Endothelial cell (in vitro differentiated cells): ENCODE results near the gene KIAA1217. TPM values are rescaled to one million over a fixed set of nuclear protein-coding genes. Genes with fewer than 3 reads are reported as not detected.

Experiments used
- DNase-seq: peaks from one replicate; pipeline ENCODE4 v3.0.0; 2021; ENCODE audit warnings: low spot score
- H3K27ac Mint-ChIP-seq: one replicate; pipeline ENCODE4 v1.8.0; 2021; ENCODE audit warnings: mixed read lengths, inconsistent platforms; ENCODE audit not compliant: unreplicated experiment
- H3K27me3 Mint-ChIP-seq: one replicate; pipeline ENCODE4 v1.8.0; 2021; ENCODE audit warnings: mild to moderate bottlenecking, moderate library complexity, mixed read lengths, inconsistent platforms; ENCODE audit not compliant: unreplicated experiment
- H3K36me3 Mint-ChIP-seq: one replicate; pipeline ENCODE4 v1.8.0; 2021; ENCODE audit warnings: mild to moderate bottlenecking, low read depth, mixed read lengths, inconsistent platforms; ENCODE audit not compliant: unreplicated experiment
- H3K4me1 Mint-ChIP-seq: one replicate; pipeline ENCODE4 v1.8.0; 2021; ENCODE audit warnings: mild to moderate bottlenecking, mixed read lengths, inconsistent platforms; ENCODE audit not compliant: unreplicated experiment
- H3K4me3 Mint-ChIP-seq: one replicate; pipeline ENCODE4 v1.8.0; 2021; ENCODE audit warnings: mild to moderate bottlenecking, mixed read lengths, inconsistent platforms; ENCODE audit not compliant: unreplicated experiment
- H3K9me3 Mint-ChIP-seq: one replicate; pipeline ENCODE4 v1.8.0; 2021; ENCODE audit warnings: mixed read lengths, inconsistent platforms; ENCODE audit not compliant: unreplicated experiment
- CTCF ChIP-seq: fragments of 200-600 bp; sonication (generic); IDR thresholded peaks from one replicate; pipeline ENCODE4 v1.5.0; 2021; ENCODE audit warnings: antibody characterized with exemption; ENCODE audit not compliant: unreplicated experiment
- total RNA-seq: library from RNA; stranded (reverse); fragmentation: NEBNext Ultra II Directional; extraction: Animal tissue kit (Norgen Biotek cat#: 25700); gene quantifications from one replicate; pipeline ENCODE4 v1.2.1, GENCODE V29; 2021; ENCODE audit not compliant: unreplicated experiment

Gene KIAA1217
- total RNA-seq, 1 donor from 2014 or later: 70.8 TPM

- Mint-ChIP-seq H3K27me3 (peaks cover 7% of the 10 kb centered on the region), H3K27ac (no peak overlapping the region), H3K9me3 (no peaks in the 10 kb centered on the region), H3K4me3 (no peak overlapping the region), H3K4me1 (peaks cover 52% of the 10 kb centered on the region), H3K36me3 (peaks cover 27% of the 10 kb centered on the region)
- no peak for DNase-seq
- no peak for TF ChIP-seq CTCF
These were observed 54.1 kb downstream of the KIAA1217 start for GRCh38 chr10:24262929-24263590.

- Mint-ChIP-seq H3K9me3 (no peaks in the 10 kb centered on the region), H3K27me3 (peaks cover 4% of the 10 kb centered on the region)
These were observed 60.5 kb downstream of the KIAA1217 start for GRCh38 chr10:24269476-24269875.

GRCh38 chr10:24272374-24272773, 63.4 kb downstream of the KIAA1217 start:
- no peak for DNase-seq
- Mint-ChIP-seq H3K4me1 (peaks cover 4% of the 10 kb centered on the region), H3K27me3 (no peaks in the 10 kb centered on the region), H3K36me3 (peaks cover 10% of the 10 kb centered on the region), H3K4me3 (no peak overlapping the region), H3K27ac (no peak overlapping the region), H3K9me3 (no peaks in the 10 kb centered on the region)
- TF ChIP-seq CTCF: no peak

More at GRCh38 chr10:24269476-24269875, 60.5 kb downstream of the KIAA1217 start:
- Mint-ChIP-seq H3K27ac (no peak overlapping the region), H3K4me1 (peaks cover 13% of the 10 kb centered on the region), H3K4me3 (no peak overlapping the region), H3K36me3 (peaks cover 12% of the 10 kb centered on the region)
- no peak for DNase-seq
- TF ChIP-seq CTCF: no peak

- no peaks in the 10 kb centered on the region for H3K9me3 Mint-ChIP-seq
- peaks cover 4% of the 10 kb centered on the region for H3K4me1 Mint-ChIP-seq
- peaks cover 1% of the 10 kb centered on the region for H3K27me3 Mint-ChIP-seq
- H3K4me3 Mint-ChIP-seq: peak overlapping the region; percentile 56
- H3K36me3 Mint-ChIP-seq: peaks cover 22% of the 10 kb centered on the region
- DNase-seq: no peak
- TF ChIP-seq CTCF: no peak
- no peak overlapping the region for H3K27ac Mint-ChIP-seq
These were observed 68.3 kb downstream of the KIAA1217 start for GRCh38 chr10:24277277-24277676.

DNA sequence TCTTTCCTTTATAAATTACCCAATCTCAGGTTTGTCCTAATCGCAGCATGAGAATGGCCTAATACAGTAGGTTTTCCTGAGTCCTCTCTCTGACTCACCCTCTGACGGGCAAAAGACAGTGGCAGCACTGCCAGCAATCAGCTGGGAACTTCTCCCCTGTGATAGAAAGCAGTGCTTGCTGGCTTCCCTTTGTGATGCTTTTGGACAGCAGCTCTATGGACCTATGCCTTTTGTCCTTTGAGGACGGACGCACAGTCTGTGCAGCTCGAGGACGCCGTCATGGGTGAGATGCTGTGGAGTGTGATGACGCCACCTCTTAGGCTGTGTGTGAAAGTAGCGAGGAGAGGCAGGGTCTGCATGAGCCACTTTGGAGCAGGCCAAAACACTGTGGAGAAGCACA, 68.8 kb downstream of the KIAA1217 start:
- Mint-ChIP-seq H3K9me3 (no peaks in the 10 kb centered on the region), H3K27ac (no peak overlapping the region), H3K27me3 (peaks cover 1% of the 10 kb centered on the region), H3K4me3 (no peak overlapping the region), H3K36me3 (peaks cover 22% of the 10 kb centered on the region), H3K4me1 (peaks cover 4% of the 10 kb centered on the region)
- no peak for DNase-seq
- TF ChIP-seq CTCF: no peak
